GM18870 (cell line): Measurements from ENCODE around the gene CYB5R2.
"Not testable (repeated sequence)": the region's sequence is repeated elsewhere in the genome, so short reads cannot be mapped to it uniquely, and the experiment has no call there.

Experiments
- ATAC-seq: cut with Tn5 transposase; IDR thresholded peaks from one replicate; pipeline ENCODE4 v1.9.1; 2021; ENCODE audit warnings: moderate library complexity; ENCODE audit not compliant: unreplicated experiment

CYB5R2 gene

DNA sequence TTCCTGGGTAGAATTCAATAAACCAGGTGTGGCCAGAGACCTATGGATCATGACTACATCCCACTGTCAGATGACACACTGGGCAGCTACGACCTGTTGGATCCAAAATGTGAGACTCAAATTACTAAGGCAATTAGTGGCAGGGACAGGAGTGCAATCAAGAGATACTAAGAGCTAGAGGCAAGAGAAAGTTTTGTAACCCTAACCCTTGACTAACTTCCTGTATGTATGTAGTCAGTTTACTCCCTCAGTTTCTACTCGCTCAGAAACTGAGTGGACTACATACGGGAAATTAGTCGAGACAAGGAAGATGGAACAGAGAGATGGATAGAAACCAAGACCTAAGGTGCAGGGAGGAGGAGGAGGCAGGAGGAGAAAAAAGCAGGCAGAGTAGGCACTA lies 2.7 kb downstream of the CYB5R2 start:
- ATAC-seq = no peak

DNA sequence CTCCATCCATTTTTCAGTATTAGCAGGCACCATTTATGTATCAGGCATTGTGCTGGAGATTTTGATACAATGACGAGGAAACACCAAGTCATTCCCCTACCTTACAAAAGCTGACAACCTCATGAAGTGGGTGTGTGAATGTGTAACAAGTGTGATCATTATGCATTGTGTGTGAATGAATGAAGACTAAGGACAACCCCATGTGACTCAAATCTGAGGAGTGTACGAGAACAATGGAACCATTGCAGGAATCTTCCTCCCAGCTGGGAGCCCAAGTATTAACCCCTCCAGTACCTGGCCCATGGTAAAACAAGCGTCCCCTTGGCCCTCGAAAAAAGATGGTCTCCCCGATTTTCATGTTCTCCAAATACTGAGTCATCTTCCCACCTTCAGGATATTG lies 4.4 kb downstream of the CYB5R2 start:
- ATAC-seq = no peak

GRCh38 chr11:7668464-7668863 lies 4.8 kb downstream of the CYB5R2 start:
- no peak for ATAC-seq

- ATAC-seq = no peak
These were observed 5.8 kb downstream of the CYB5R2 start for GRCh38 chr11:7667460-7667859.

DNA sequence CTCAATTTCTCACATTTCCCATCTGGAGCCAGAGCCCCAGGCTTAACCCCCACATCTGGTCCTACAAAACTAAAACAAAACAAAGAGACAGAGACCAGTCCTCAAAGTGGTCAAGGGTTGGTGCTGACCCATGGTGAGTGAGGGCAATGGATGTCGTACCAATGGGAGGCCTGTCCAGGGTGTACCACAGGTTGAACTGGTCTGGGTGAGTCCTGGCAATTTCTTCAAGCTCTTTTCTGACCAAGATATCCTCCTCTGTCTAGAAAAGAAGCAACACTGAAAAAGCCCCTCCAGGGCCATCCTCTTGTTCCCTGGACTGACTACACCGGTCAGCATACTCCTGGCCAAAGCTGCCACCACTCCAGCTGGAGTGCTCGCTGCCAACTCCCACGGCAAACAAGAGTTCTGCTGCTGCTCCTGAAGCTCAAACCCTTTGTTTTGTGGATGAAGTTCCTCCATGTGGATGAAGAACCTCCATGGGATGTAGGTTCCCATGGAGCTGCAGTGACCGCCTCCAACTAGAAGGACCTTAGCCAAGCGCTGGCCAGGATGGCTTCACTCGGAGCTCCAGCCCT lies 6.9 kb downstream of the CYB5R2 start:
- no peak for ATAC-seq

DNA sequence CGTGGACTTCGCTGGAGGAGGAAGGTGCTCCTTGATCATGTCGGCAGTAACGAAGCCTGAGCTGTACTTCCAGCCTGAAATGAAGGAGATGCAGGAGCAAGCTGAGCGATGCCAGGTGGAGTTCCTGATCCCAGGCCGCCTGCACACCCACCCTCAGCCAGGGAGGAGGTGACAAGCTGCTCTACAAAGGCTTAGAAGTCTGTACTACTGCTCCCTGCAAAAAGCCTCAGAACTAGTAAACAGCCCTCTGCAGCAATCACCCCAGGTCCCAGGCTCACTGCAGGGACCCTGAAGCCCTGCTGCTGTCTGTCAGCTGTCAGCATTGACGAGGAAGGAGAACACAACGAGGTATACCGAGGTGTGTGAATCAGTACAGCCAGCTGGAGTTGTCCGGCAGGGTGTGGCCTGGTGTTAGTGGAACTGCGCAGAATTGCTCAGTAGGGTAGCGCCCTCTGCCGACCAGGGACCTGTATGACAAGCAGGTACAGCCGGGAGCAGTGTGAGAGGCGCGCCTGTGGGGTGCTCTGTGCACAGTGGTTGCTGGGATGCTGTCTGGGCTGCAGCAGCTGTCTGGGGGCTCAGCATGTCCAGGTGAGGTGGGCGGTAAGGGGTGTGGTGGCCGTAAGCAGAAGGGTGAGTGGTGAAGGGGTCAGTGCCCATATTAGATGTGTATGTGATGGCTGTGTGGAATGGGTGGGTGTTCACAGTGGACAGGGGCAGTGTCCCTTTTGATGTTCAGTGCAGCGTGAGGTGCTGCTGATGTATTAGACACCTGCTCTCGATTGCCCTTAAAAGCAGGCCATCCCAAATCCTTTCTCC lies 7.6 kb downstream of the CYB5R2 start:
- ATAC-seq = peak; percentile 95

DNA sequence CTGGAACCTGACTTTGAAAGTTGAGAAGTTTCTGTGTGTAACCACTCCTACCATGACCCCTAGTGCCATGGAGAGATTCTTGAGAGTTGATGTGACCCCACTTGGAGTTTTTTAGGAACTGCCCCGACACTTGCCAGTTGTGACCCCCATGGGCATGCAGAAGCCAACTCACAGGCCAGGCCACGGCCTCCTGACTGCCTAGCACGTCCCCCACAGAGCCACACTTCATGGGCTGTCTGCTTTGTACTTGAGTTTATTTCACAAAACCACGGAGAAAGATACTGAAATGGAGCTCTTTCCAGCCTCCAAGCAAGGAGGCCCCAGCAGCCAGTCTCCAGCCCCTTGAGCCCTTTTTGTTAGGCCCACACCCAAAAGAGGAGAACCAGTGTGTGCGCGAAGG lies 8.4 kb downstream of the CYB5R2 start:
- no peak for ATAC-seq

DNA sequence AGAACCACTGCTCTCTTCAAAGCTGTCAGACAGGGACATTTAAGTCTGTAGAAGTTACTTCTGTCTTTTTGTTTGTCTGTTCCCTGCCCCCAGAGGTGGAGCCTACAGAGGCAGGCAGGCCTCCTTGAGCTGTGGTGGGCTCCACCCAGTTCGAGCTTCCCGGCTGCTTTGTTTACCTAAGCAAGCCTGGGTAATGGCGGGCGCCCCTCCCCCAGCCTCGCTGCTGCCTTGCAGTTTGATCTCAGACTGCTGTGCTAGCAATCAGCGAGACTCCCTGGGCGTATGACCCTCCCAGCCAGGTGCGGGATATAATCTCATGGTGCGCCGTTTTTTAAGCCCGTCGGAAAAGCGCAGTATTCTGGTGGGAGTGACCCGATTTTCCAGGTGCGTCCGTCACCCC lies 9.8 kb downstream of the CYB5R2 start:
- not testable (repeated sequence) for ATAC-seq

DNA sequence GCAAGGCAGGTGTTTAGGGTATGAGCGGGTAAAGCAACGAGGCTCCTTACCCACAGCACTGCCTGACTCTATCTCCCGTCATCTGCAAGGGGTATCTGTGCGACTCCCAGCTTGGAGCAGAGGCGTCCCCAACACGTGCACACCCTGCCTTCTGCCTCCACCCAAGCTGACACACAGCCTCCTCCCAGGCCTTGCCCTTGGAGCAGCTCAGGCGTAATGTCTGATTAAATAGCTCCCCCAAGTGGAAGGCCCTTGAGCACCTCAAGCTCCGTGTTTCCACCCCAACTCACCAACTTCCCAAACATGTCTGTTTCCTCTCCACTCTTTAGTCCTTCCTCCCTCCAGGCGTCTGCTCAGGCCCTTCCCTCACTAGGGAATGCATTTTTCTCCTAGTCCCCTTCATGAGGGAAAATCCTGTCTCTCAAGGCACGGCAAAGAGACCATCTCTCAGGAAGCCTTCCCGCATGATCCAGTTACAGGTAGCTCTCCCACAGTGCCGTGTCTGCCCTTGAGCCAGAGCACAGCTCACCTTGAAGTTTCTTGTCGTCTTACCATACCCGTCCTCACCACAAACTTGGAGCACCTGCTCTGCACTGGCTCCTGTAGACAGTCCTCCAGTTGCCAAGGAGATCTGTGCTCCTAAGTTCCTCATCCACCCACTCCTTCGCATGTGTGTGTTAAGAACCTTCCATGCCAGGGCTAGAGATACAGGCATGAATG lies 15.8 kb downstream of the CYB5R2 start:
- no peak for ATAC-seq

DNA sequence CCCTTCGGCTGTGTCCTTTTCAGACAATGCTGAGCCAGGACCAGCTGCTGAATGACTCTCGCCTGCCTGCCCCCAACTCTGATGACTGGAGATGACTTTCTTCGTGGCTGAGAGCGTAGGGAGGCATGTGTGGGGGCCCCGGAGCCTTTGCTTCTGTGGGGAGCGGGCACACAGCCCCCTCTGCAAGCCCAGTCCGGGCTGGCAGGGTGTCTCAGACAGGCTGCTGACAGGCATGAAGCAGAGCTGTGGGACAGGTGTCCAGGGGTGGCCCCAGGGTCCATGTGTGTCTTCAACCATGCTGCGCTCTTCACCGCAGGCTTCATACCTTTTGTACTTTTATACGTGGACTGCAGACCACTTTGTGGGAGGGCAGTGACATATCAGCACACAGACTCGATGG lies 16.6 kb downstream of the CYB5R2 start:
- no peak for ATAC-seq

DNA sequence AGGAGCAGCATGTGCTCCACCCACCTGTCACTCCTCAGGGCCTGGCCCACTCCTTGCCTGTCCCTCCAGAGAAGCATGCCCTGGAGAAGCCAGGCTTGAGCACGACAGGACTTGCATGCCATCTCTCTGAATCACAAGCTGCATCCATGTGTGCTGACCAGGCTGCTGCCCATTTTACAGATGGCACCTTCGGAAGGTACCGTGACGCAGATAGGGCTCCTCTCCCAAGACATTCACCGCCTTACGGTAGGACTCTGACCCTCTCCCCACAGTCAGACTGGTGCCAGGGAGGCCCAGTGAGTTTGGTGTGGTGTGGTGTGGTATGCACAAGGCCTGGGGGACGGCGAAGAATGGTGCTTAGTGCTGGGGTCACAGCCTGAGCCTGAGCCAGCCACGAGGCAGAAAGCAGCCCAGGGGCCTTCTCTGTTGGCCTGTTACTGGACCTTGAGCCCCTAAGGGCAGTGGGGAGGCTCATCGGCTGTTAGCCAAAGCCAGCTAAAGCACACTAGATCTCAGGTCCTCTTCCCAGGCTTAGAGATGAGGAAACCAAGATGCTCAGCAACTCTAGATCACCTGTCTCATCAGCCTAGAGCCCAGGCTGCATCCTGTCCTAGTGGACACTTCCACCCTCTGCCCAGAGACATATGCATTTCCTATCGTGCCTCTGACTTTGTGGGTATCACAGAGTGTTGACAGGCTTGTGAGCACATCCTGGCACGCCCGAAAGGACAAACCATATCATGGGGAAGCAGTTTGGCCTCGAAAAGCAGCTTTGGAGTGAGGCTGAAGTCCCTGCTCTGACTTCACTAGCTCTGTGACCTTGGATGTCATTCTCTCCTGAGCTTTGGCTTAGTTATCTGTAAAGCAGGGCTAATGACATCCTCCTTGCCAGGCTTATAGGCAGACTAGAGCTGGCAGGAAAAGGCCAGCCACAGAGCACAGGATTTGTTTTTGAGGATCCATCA lies 17.8 kb downstream of the CYB5R2 start:
- ATAC-seq = no peak

DNA sequence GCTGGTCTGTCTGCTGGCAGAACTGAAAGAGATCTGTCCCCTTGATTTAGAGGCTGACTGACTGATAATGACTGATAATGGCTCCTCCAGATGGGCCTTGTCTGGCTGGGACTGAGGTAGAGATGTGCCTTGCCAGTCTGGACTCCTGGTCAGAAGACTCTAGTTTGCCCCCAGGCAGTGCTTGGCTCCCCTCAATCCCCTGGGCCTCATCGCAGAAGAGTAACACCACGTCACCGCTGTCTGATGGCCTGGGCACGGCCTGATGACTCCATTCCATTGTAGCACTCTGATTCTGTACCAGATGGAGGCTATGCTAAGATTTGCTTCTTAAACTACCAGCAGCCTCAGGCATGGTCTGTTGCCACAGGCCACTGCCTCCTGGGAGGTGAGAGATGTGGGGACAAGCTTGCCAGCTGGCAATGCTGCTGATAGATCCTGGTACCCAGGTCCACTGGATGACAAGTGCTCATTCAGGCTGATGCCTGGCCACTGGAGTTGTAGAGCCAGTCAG lies 19.1 kb downstream of the CYB5R2 start:
- no peak for ATAC-seq

GRCh38 chr11:7651700-7652099 lies 21.6 kb downstream of the CYB5R2 start:
- ATAC-seq = no peak

DNA sequence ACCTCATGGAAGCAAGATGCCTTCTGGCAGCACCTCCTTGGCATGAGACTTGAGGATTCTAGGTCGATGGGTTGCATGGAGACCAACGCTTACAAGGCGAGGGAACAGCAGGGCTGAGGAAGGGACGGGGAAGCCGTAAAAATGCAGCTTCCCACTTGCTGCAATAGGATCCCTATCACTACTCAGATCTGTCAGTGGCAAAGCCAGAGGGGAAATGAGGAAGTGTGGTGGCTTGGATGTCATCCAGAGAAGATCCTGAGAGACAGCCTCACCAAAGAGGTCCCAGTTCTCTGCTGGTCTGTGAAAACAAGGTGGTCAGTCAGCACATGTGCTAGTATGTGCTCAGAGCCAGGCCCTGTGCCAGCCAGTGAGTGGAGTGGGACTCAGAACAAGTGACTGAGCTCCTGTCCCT lies 22.2 kb downstream of the CYB5R2 start:
- no peak for ATAC-seq

- ATAC-seq = no peak
These were observed 25.0 kb downstream of the CYB5R2 start for GRCh38 chr11:7648264-7648663.

DNA sequence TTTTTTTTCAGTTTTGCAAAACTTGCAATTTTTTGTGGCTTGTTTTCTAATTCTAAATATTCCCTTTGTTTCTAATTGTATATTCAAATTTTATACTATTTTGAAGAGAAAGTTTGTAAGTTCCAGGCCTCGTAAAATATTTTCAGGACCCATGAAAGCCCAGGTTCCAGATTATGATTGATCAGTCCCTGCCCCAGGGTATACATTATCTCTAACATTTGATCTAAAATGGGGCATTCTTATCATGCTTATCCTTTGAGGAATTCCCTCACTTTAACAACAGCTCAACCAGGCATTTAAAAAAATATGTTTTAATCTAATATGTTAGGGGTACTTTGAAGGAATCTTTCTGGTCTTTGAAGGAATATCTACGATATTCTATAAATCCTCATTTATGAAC lies 26.4 kb downstream of the CYB5R2 start:
- no peak for ATAC-seq

DNA sequence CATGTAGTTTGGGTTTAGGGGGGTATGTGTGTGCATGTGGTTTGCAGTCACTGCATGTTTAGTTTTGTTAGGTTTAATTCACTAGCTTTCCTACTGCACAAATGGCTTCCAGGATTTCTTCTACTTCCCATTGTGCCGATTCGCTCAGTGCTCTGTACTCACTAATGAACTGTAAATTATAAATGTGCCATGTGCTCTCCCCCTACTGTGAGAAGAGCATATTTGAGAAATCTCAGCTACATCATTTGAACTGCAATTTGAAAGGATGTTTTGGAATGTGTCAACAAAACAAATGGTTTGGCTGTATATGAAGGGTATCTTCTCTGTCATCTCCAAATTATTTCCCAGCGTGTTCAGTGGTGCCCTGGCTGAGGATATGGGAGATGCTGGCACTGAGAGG lies 28.1 kb downstream of the CYB5R2 start:
- ATAC-seq = no peak

- ATAC-seq = no peak
These were observed 30.0 kb downstream of the CYB5R2 start for GRCh38 chr11:7643314-7643713.

DNA sequence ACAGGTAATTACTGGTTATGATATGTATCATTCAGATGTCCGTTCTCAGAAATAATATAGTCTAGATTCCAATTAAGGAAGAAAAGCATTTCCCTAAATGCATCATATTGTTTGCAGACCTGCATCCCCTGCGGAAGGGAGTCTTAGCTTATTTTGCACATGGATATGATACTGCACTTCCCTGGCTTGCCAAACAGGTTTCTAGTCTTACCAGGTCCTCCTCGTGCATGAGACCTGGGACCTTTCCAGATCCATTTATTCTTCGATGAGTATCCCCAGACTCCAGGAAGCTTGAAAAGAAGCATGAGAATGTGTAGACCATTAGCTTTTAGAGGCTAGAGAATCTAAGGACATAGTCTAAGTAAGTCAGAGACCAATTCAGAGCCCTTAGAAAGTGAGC lies 30.6 kb downstream of the CYB5R2 start:
- ATAC-seq = no peak

DNA sequence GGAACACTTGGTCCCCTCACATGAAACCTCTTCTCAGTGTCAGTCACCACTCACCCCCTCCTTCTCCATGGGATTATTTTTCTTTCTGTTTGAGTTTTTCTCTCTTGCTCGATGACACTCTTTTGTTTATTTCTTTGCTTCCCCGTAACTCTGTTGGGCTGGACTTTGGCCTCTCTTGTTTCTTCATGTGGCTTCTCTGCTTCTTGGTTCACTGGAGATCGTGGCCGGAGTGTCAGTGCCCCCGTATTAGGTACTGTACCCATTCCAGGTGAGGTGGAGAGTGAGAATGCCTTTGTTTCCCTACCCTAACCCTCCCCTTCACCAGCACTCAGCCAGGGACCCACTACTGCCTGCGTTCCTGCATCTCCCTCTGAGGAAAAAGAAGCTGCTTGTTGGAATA lies 32.5 kb downstream of the CYB5R2 start:
- ATAC-seq = no peak

DNA sequence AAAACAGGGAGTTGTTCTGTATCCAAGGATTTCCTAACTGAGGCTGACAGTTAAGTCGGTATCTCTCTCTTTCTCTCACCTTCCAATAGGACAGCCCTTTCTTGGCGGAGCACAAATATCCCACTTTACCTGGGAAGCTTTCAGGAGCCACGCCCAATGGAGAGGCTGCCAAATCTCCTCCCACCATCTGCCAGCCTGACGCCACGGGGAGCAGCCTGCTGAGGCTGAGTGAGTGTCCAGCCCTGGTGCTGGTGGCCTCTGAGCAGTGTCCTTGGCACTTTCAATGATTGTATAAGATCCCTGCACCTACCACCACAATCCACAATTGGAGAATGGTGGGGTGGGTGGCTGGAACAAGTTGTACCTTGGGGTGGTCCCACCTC lies 33.7 kb downstream of the CYB5R2 start:
- no peak for ATAC-seq
